A549 (cell line): ENCODE results near the gene FIBP.
A peak's percentile ranks its signal among the peaks of the same experiment; 100 is the strongest.

Experiments
- CBX2 ChIP-seq: fragments of 200-600 bp; sonication (generic); IDR thresholded peaks from 2 replicates; pipeline ENCODE4 v1.6.1; 2016; ENCODE audit warnings: low read depth, mild to moderate bottlenecking, borderline replicate concordance
- CBX8 ChIP-seq: fragments of 200-600 bp; sonication (generic); IDR thresholded peaks from 2 replicates; pipeline ENCODE4 v1.6.1; 2016
- ESRRA ChIP-seq: fragments of 150-350 bp; IDR thresholded peaks from 2 replicates; pipeline ENCODE4 v1.6.1; 2014; ENCODE audit warnings: mild to moderate bottlenecking, low read length, borderline replicate concordance
- MAZ ChIP-seq: fragments of 150-350 bp; IDR thresholded peaks from 2 replicates; pipeline ENCODE4 v1.6.1; 2014; ENCODE audit warnings: antibody characterized with exemption, low read depth, low read length, borderline replicate concordance
- MYC ChIP-seq: IDR thresholded peaks from 2 replicates; pipeline ENCODE4 v1.6.1; 2012; ENCODE audit warnings: mild to moderate bottlenecking, inconsistent platforms, low read length, improper control_type of control experiment, borderline replicate concordance
- RAD21 ChIP-seq, 2 experiments: fragments of >200 bp in 1 of 2; sonication (Bioruptor Twin) in 1 of 2; formaldehyde crosslinking in 1 of 2; IDR thresholded peaks in 1 of 2; conservative IDR thresholded peaks in 1 of 2; 2 replicates in 1 of 2; 3 replicates in 1 of 2; pipeline ENCODE4 v1.6.1; 2012 to 2018; ENCODE audit warnings: inconsistent platforms in 1 of 2
- TP53 ChIP-seq: fragments of 250-450 bp; sonication (Bioruptor Pico); IDR thresholded peaks from 2 replicates; pipeline ENCODE4 v1.5.0; 2021; ENCODE audit warnings: mild to moderate bottlenecking, moderate library complexity
- TF ChIP-seq, protein P1 (sequence below): fragments of >200 bp; sonication (Bioruptor Twin); formaldehyde crosslinking; IDR thresholded peaks from 3 replicates; pipeline ENCODE4 v1.5.1; 2016

DNA sequence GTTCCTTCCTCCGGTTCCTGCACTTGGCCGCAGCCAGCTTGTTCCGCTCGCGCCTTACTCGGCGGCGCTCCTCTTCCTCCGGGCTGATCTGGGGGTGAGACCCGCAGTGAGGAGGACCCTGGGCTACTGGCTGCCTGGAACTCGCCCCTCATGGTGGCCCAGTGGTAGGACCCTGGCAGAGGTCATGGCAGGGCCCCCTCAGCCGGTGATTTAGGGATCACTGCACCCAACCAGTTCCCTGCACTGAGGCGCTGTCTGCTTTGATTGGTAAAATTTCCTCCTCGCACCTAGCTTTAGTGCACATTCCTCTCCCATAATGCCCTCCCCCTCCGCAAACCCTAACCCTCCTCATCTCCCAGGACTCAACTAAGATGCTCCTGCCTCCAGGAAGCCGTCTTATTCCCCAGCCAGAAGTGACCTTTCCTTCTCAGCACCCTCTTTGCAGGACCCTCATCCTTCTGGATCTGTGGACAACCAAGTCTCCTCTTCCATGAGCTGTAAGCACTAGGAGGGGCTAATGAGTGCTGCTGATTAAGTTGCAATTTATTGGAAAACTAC is 5.8 kb upstream of the FIBP start:
- TF ChIP-seq RAD21 (conservative IDR thresholded peaks at IDR 0.05 in 1 of 2, IDR thresholded peaks at IDR 0.05 in 1 of 2): no peak
- TF ChIP-seq, protein P1, sequence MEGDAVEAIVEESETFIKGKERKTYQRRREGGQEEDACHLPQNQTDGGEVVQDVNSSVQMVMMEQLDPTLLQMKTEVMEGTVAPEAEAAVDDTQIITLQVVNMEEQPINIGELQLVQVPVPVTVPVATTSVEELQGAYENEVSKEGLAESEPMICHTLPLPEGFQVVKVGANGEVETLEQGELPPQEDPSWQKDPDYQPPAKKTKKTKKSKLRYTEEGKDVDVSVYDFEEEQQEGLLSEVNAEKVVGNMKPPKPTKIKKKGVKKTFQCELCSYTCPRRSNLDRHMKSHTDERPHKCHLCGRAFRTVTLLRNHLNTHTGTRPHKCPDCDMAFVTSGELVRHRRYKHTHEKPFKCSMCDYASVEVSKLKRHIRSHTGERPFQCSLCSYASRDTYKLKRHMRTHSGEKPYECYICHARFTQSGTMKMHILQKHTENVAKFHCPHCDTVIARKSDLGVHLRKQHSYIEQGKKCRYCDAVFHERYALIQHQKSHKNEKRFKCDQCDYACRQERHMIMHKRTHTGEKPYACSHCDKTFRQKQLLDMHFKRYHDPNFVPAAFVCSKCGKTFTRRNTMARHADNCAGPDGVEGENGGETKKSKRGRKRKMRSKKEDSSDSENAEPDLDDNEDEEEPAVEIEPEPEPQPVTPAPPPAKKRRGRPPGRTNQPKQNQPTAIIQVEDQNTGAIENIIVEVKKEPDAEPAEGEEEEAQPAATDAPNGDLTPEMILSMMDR: no peak
- TF ChIP-seq TP53 (CRISPR knock-in tag): peak; percentile 88
- TF ChIP-seq MYC: no peak
- TF ChIP-seq CBX8: no peak
- TF ChIP-seq MAZ: no peak
- no peak for TF ChIP-seq CBX2
- no peak for TF ChIP-seq ESRRA
